Measurements from ENCODE around the gene ATP5F1A.
"Not testable (repeated sequence)": the region's sequence is repeated elsewhere in the genome, so short reads cannot be mapped to it uniquely, and the experiment has no call there.

The ATP5F1A gene

DNA sequence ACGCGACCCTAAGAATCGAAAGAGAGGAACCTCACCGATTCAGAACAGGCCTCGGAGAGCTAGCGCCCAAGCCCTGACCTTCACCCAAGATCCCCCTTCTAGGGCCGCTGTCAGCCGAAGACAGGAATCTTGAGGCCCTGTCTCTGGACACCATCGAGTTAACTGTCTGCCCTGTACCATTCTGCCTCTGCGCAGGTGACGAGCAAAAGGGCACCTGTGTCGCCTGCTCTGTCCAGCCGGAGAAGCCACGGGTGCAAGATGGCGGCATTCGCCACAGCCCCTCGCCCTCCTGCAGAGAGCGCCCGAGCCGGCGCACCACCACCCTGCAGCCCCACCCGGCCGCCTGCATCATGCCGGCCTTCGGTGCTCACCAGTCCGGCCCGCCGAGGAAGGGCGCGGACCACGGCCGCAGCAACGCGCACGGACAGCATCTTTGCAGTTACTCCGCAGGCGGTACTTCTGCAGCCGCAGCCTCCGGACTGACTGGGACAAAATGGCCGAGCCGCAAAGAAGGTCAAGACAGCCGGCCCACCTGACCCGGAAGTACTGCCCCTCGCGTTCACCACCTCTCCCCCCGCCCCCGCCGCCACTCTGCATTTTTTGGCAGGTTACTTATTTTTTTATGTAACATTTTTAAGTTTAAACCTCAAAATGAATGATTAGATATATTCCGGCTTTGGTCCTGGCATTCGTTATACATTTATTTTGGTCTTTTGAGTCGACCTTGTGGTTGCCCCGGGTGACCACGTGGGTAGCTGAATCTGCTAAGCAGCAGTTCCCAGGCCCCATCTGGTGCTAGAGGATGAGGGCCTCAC lies at the start of gene ATP5F1A:
ATP5F1A (minus strand) TSS at position 496 of the 815 bp plus-strand sequence; CDS start at position 431, 65 bp downstream.
- DNase-seq = peak; percentile 92

DNA sequence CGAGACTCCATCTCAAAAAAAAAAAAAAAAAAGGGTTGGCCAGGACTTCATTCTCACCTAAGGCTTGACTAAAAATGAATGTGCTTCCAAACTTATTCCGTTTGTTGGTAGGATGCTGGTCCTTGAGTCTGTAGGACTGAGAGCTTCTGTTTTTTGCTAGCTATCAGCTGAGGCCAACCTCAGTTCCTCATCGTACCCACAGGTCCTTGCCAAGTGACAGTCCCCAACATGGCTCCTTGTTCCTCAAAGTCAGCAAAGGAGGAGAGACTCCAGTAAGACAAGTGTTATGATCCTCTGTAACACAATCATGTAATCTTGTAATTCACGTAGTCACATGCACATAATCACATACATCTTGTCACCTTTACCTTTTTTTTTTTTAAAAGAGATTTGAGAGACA lies 43.1 kb upstream of the ATP5F1A start:
- DNase-seq = no peak

DNA sequence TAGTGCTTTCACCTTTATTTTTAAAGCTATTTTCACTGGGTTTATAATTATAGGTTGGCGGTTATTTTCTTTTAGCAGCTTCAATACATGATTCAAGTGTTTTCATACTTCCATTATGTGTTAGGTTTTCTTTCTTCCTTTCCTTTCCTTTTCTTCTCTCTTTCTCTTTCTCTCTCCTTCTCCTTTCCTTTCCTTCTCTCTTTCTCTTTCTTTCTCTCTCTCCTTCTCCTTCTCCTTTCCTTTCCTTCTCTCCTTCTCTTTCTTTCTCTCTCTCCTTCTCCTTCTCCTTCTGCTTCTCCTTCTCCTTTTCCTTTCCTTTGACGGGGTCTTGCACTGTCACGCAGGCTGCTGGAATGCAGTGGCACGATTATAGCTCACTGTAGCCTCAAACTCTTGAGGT lies 42.1 kb upstream of the ATP5F1A start:
- DNase-seq = no peak

- peak; percentile 45 for DNase-seq
These were observed 37.0 kb upstream of the ATP5F1A start for GRCh38 chr18:46134920-46135675.

GRCh38 chr18:46133534-46133933 lies 35.4 kb upstream of the ATP5F1A start:
- no peak for DNase-seq

- DNase-seq = not testable (repeated sequence)
These were observed 32.5 kb upstream of the ATP5F1A start for GRCh38 chr18:46130549-46130948.

DNA sequence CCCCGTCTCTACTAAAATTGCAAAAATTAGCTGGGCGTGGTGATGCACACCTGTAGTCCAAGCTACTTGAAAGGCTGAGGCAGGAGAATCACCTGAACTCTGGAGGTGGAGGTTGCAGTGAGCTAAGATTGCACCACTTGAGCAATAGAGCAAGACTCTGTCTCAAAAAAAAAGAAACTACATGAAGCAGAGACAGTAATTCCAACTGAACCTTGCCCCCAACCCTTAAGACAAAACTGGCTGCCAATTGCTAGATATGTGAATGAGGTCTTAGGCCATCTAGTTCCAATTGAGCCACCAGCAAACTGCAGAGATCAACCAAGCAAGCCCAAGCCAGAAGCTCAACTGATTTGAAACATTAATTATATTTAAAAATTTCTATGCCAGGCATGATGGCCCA lies 32.0 kb upstream of the ATP5F1A start:
- no peak for DNase-seq

DNA sequence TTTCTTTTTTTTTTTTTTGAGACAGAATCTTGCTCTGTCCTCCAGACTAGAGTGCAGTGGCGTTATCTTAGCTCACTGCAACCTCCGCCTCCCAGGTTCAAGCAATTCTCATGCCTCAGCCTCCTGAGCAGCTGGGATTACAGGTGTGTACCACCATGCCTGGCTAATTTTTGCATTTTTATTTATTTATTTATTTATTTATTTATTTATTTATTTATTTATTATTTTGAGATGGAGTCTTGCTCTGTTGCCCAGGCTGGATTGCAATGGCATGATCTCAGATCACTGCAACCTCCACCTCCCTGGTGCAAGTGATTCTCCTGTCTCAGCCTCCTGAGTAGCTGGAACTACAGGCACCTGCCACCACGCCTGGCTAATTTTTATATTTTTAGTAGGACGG lies 28.5 kb upstream of the ATP5F1A start:
- not testable (repeated sequence) for DNase-seq

DNA sequence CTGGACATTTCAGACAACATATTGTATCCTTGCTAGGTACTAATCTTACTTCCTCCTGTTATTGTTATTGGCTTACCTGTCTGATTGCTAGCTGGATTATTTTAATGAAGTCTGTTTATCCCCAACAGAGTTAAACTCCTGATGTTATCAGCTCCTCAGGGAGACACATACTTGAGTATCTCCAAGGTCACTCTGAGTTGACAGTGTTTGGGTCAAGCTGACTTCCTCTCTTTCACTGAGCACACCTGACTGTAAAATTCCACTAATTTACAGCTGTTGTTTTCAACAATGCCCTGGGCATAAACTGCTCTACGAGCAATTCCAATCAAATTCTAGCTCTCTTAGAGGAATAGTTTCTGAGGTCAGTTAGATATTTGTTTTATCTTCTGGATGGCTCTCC lies 15.7 kb upstream of the ATP5F1A start:
- no peak for DNase-seq

GRCh38 chr18:46110406-46110805 lies 12.3 kb upstream of the ATP5F1A start:
- peak; percentile 76 for DNase-seq

DNA sequence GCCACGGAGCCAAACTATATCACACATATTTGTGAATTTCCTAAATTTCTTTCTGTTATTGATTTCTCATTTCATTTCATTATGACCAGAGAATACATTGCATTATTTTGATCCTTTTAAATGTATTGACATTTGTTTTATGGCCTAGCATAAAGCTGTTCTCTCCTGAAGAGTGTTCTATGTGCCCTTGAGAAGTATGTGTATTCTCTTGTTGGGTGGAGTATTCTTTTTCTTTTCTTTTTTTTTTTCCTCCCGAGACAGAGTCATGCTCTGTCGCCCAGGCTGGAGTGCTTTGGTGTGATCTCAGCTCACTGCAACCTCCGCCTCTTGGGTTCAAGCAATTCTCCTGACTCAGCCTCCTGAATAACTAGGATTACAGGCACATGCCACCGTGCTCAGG lies 11.3 kb upstream of the ATP5F1A start:
- no peak for DNase-seq

GRCh38 chr18:46104128-46104911 lies 6.2 kb upstream of the ATP5F1A start, which contains the start of gene HAUS1:
HAUS1 (plus strand) TSS chr18:46104385; CDS start chr18:46104412, 27 bp downstream.
- peak; percentile 98 for DNase-seq

DNA sequence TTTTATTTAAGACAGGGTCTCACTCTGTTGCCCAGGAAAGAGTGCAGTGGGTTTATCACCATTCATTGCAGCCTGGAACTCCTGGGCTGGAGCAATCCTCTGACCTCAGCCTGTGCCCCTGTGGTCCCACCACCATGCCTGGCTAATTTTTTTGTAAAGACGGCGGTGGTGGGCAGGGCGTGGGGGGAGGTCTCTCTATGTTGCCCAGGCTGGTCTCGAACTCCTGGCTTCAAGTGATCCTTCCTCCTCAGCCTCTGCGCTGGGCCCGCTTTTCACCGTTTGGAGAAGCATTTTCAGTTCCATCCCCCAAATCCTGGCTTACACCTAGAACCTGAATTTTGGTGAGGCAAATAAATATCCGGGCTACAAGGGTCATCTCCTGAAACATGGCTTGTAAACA lies 1.4 kb upstream of the ATP5F1A start:
- no peak for DNase-seq

- no peak for DNase-seq
These were observed 479 bp upstream of the ATP5F1A start for GRCh38 chr18:46098616-46098933.

DNA sequence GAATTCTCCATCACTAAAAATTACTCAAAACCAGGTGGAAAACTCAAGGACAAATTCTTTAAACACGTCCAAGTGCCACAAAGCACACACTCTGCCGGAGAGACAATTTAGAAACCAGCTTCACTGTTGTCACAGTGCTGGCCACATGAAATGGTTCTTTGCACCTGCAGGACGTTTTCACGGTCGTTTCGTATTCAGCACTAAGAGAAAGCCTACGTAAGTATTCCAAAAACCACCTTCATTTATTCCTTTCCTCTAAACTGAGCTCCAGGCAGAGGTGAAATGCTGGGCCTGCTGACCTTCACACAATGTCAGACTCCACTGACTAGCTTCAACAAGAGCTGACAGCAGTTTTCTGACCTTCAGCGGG lies 680 bp downstream of the ATP5F1A start:
- DNase-seq = no peak

- DNase-seq = no peak
These were observed 1.3 kb downstream of the ATP5F1A start for GRCh38 chr18:46096651-46097300.

- no peak for DNase-seq
These were observed 2.6 kb downstream of the ATP5F1A start for GRCh38 chr18:46095532-46095931.

- DNase-seq = peak; percentile 74
These were observed 9.6 kb downstream of the ATP5F1A start for GRCh38 chr18:46088501-46088900.

- no peak for DNase-seq
These were observed 13.7 kb downstream of the ATP5F1A start for GRCh38 chr18:46084431-46084830.

DNA sequence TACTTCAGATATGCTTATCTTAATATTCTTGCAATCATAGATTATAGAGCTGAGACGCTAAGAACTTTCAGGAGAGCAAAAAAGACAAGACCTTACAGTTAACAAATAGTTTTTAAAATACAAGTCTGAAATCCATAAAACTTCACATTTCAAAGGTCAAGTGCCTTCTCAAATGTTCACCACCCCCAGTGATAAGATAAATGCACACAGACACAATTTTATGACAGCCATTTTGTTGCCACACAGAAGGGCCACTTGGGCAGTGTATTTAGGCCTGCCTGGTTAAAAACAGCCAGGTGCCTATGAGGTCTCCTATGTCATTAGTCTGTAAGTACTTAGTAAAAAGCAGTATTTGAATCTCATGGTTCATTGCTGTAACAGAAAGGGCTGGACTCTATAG lies 17.9 kb downstream of the ATP5F1A start:
- DNase-seq = no peak

DNA sequence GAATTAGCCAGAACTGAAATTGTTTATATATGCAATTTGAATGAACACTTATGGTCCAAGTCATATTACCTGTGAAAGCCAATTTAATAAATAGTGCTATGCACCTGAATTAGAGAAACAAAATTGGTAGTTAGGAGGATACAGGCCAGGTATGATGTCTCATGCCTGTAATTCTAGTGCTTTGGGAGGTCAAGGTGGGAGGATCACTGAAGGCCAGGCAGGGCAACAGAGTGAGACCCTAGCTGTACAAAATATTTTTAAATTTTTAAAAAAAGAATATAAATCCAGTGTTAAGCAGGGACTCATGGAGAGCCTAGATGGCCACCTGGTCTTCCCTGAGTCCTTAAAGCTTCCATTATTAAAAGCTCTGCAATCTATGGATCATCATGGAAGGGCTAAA lies 18.8 kb downstream of the ATP5F1A start:
- no peak for DNase-seq

GRCh38 chr18:46073474-46074331 lies 24.4 kb downstream of the ATP5F1A start:
- peak; percentile 71 for DNase-seq
